B cell (primary cell): Measurements from ENCODE around the gene VSTM5. TPM values are rescaled to one million over a fixed set of nuclear protein-coding genes. Genes with fewer than 3 reads are reported as not detected.
A peak's percentile ranks its signal among the peaks of the same experiment; 100 is the strongest.

Source experiments
- ATAC-seq: fragments of 200-7000 bp; cut with Tn5 transposase; one replicate; pipeline ENCODE4 v1.10.0; 2021; ENCODE audit warnings: low read depth, mild to moderate bottlenecking, moderate number of reproducible peaks, moderate library complexity
- CTCF ChIA-PET: fragments of 350-600 bp; sonication (Branson Sonifier 250); formaldehyde crosslinking; loops from one replicate; lab custom pipeline; 2021; ENCODE audit warnings: antibody characterized with exemption, inconsistent platforms; lab: Charles Lee
- POLR2A ChIA-PET: fragments of 350-600 bp; sonication (Branson Sonifier 250); formaldehyde crosslinking; loops from one replicate; lab custom pipeline; 2021; ENCODE audit warnings: antibody characterized with exemption; lab: Charles Lee
- DNase-seq: peaks from one replicate; pipeline ENCODE4 v3.0.0; 2013
- H2AFZ ChIP-seq: 2 replicates; pipeline ENCODE4 v1.6.1; 2012; ENCODE audit warnings: mild to moderate bottlenecking, low read depth, low read length; ENCODE audit not compliant: insufficient read depth, poor library complexity, severe bottlenecking
- H3K27ac ChIP-seq, 2 donors: 1 replicate in 1 of 2; 2 replicates in 1 of 2; pipeline ENCODE4 v1.5.1; 2012 to 2013; ENCODE audit warnings: low read length in 2 of 2, mild to moderate bottlenecking in 2 of 2, moderate library complexity in 1 of 2
- H3K27me3 ChIP-seq, 4 experiments: fragments of 200-600 bp in 1 of 4; sonication (generic) in 1 of 4; replicated peaks in 1 of 4; 1 replicate in 2 of 4; 2 replicates in 2 of 4; pipeline versions ENCODE4 v1.6.1 to v1.7.0; 2013 to 2016; ENCODE audit warnings: low read length in 3 of 4, mild to moderate bottlenecking in 2 of 4, mixed read lengths in 1 of 4, moderate library complexity in 1 of 4; ENCODE audit not compliant: insufficient read depth in 4 of 4, control insufficient read depth in 3 of 4; ENCODE audit errors: control extremely low read depth in 1 of 4
- H3K36me3 ChIP-seq, 2 experiments: replicated peaks in 1 of 2; 1 replicate in 1 of 2; 2 replicates in 1 of 2; pipeline versions ENCODE4 v1.6.1 to v1.7.1; 2013; ENCODE audit warnings: low read length in 1 of 2; ENCODE audit not compliant: insufficient read depth in 2 of 2, control insufficient read depth in 1 of 2; ENCODE audit errors: control extremely low read depth in 1 of 2, extremely low read depth in 1 of 2
- H3K4me1 ChIP-seq, 2 donors: fragments of 200-600 bp in 1 of 2; sonication (generic) in 1 of 2; 1 replicate in 1 of 2; 2 replicates in 1 of 2; pipeline versions ENCODE4 v1.5.1 to v1.6.1; 2013 to 2017; ENCODE audit warnings: low read length in 2 of 2; ENCODE audit not compliant: control insufficient read depth in 2 of 2, insufficient read depth in 2 of 2
- H3K4me2 ChIP-seq: replicated peaks from 2 replicates; pipeline ENCODE3; 2012; ENCODE audit warnings: mild to moderate bottlenecking, low read depth, low read length; ENCODE audit not compliant: poor library complexity, severe bottlenecking
- H3K4me3 ChIP-seq, 5 experiments: fragments of 200-600 bp in 1 of 5; sonication (generic) in 1 of 5; 1 replicate in 3 of 5; 2 replicates in 2 of 5; pipeline versions ENCODE4 v1.5.1 to v1.7.0; 2011 to 2016; ENCODE audit warnings: low read length in 4 of 5, mild to moderate bottlenecking in 4 of 5, low read depth in 2 of 5, control low read depth in 1 of 5, moderate library complexity in 1 of 5; ENCODE audit not compliant: insufficient read depth in 1 of 5; ENCODE audit errors: control extremely low read depth in 1 of 5, extremely low read depth in 1 of 5
- H3K79me2 ChIP-seq: fragments of 200-600 bp; sonication (generic); one replicate; pipeline ENCODE4 v1.6.0; 2016; ENCODE audit warnings: low read length; ENCODE audit not compliant: control insufficient read depth, insufficient read depth
- H3K9ac ChIP-seq: fragments of 200-600 bp; sonication (generic); 2 replicates; pipeline ENCODE4 v1.6.1; 2017; ENCODE audit warnings: mild to moderate bottlenecking, low read length, moderate library complexity
- H3K9me3 ChIP-seq, 3 donors: one replicate each; pipeline versions ENCODE4 v1.6.1 to v1.7.1; 2013; ENCODE audit warnings: low read length in 2 of 3; ENCODE audit not compliant: control insufficient read depth in 2 of 3, insufficient read depth in 1 of 3; ENCODE audit errors: control extremely low read depth in 1 of 3
- H4K20me1 ChIP-seq: 2 replicates; pipeline ENCODE4 v1.6.0; 2012; ENCODE audit warnings: mild to moderate bottlenecking, low read length; ENCODE audit not compliant: insufficient read depth, control insufficient read depth, poor library complexity, severe bottlenecking
- H3K27ac Mint-ChIP-seq: one replicate; pipeline ENCODE4 v1.8.0; 2021; ENCODE audit warnings: mixed read lengths
- H3K27me3 Mint-ChIP-seq: one replicate; pipeline ENCODE4 v1.8.0; 2021; ENCODE audit warnings: mixed read lengths
- H3K4me1 Mint-ChIP-seq: one replicate; pipeline ENCODE4 v1.8.0; 2021; ENCODE audit warnings: mixed read lengths
- H3K4me3 Mint-ChIP-seq: one replicate; pipeline ENCODE4 v1.8.0; 2021; ENCODE audit warnings: mixed read lengths
- H3K9me3 Mint-ChIP-seq: one replicate; pipeline ENCODE4 v1.8.0; 2022; ENCODE audit warnings: mixed read lengths; ENCODE audit not compliant: insufficient read depth
- EZH2 ChIP-seq: IDR thresholded peaks from 2 replicates; pipeline ENCODE4 v1.6.1; 2012; ENCODE audit warnings: borderline replicate concordance, low read depth, mild to moderate bottlenecking, moderate library complexity, low read length; ENCODE audit not compliant: insufficient read depth, poor library complexity, severe bottlenecking
- WGBS: methylation state at CpG from one replicate; pipeline ENCODE4 v1.1.5; 2013; ENCODE audit warnings: missing lambda C conversion rate; ENCODE audit not compliant: insufficient coverage; 5-methylcytosine and 5-hydroxymethylcytosine counted together
- intact Hi-C: fragments of 100-400 bp; cut with micrococcal nuclease; formaldehyde crosslinking; loops from one replicate; pipeline ENCODE4 v1.10.0; 2022
- polyA plus RNA-seq: library from polyadenylated mRNA; depleted of rRNA; stranded (reverse); fragments of >200 nt; gene quantifications from 2 replicates; pipeline ENCODE4 v1.2.3, GENCODE V29; 2012
- total RNA-seq, 2 donors: library from RNA; stranded (reverse); fragments of 120-200 nt in 1 of 2; gene quantifications; 1 replicate in 1 of 2; 2 replicates in 1 of 2; pipeline versions ENCODE4 v1.2.3 to v1.2.4, GENCODE V29; 2013 to 2022
- TF ChIP-seq, protein P1 (sequence below): fragments of 200-600 bp; IDR thresholded peaks from one replicate; pipeline ENCODE4 v1.8.0; 2022; ENCODE audit warnings: antibody characterized with exemption, mild to moderate bottlenecking

Gene VSTM5
- total and polyA plus RNA-seq, 2 donors (not counting 1 experiment from before 2014, with no cell fraction given): not detected

- Histone ChIP-seq H3K36me3 (no peaks in the 10 kb centered on the region), H3K4me2 (no peak overlapping the region), H3K4me3 (no peak overlapping the region), H3K9me3 (peaks cover 0 to 5% (median 0%) of the 10 kb centered on the region in 3 donors), H3K4me1 (peaks cover 0 to 8% of the 10 kb centered on the region in 2 donors), H2AFZ (no peak overlapping the region), H3K27ac (no peak overlapping the region), H3K79me2 (no peaks in the 10 kb centered on the region), H4K20me1 (no peaks in the 10 kb centered on the region), H3K9ac (no peak overlapping the region), H3K27me3 (peaks cover 0 to 20% (median 5%) of the 10 kb centered on the region in 4 experiments)
- intact Hi-C loops: no loop called here
- Mint-ChIP-seq H3K27me3 (peaks cover 30% of the 10 kb centered on the region), H3K9me3 (no peaks in the 10 kb centered on the region), H3K4me1 (peaks cover 4% of the 10 kb centered on the region), H3K4me3 (peak overlapping the region; percentile 51), H3K27ac (no peak overlapping the region)
- whole genome bisulfite sequencing: 93% methylated on average over 5 of the region's 5 CpGs
- DNase-seq: no peak
- CTCF ChIA-PET: no interaction called here
- no peak for ATAC-seq
- POLR2A ChIA-PET: no interaction called here
- TF ChIP-seq, protein P1, sequence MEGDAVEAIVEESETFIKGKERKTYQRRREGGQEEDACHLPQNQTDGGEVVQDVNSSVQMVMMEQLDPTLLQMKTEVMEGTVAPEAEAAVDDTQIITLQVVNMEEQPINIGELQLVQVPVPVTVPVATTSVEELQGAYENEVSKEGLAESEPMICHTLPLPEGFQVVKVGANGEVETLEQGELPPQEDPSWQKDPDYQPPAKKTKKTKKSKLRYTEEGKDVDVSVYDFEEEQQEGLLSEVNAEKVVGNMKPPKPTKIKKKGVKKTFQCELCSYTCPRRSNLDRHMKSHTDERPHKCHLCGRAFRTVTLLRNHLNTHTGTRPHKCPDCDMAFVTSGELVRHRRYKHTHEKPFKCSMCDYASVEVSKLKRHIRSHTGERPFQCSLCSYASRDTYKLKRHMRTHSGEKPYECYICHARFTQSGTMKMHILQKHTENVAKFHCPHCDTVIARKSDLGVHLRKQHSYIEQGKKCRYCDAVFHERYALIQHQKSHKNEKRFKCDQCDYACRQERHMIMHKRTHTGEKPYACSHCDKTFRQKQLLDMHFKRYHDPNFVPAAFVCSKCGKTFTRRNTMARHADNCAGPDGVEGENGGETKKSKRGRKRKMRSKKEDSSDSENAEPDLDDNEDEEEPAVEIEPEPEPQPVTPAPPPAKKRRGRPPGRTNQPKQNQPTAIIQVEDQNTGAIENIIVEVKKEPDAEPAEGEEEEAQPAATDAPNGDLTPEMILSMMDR: no peak
- no peak for TF ChIP-seq EZH2
Measured at GRCh38 chr11:93849201-93849600, 1.2 kb downstream of the VSTM5 start.

- Histone ChIP-seq H3K79me2 (no peaks in the 10 kb centered on the region), H3K4me1 (peaks cover 0 to 8% of the 10 kb centered on the region in 2 donors), H3K9ac (no peak overlapping the region), H3K27me3 (peaks cover 0 to 20% (median 5%) of the 10 kb centered on the region in 4 experiments), H3K36me3 (no peaks in the 10 kb centered on the region), H4K20me1 (no peaks in the 10 kb centered on the region), H3K4me2 (no peak overlapping the region), H3K4me3 (no peak overlapping the region), H2AFZ (no peak overlapping the region), H3K9me3 (peaks cover 0 to 5% (median 0%) of the 10 kb centered on the region in 3 donors), H3K27ac (no peak overlapping the region)
- DNase-seq (no peak), ATAC-seq (no peak)
- ChIA-PET POLR2A (no interaction called here), CTCF (no interaction called here)
- Mint-ChIP-seq H3K27ac (no peak overlapping the region), H3K4me3 (no peak overlapping the region), H3K4me1 (peaks cover 4% of the 10 kb centered on the region), H3K27me3 (peaks cover 19% of the 10 kb centered on the region), H3K9me3 (no peaks in the 10 kb centered on the region)
- WGBS: no CpG with 5 or more reads among the region's 2 CpGs
- intact Hi-C loops: no loop called here
- no peak for TF ChIP-seq EZH2
- TF ChIP-seq, protein P1: no peak
Measured at GRCh38 chr11:93846411-93846810, 4.0 kb downstream of the VSTM5 start.
